Neural cell (in vitro differentiated cells): ENCODE data around the gene TXNIP.
"Not testable (repeated sequence)": the region's sequence is repeated elsewhere in the genome, so short reads cannot be mapped to it uniquely, and the experiment has no call there.

Source experiments
- CTCF ChIP-seq: fragments of 450-650 bp; IDR thresholded peaks from 2 replicates; pipeline ENCODE4 v1.5.1; 2014; ENCODE audit warnings: antibody characterized with exemption, mild to moderate bottlenecking, moderate library complexity; ENCODE audit not compliant: poor library complexity, severe bottlenecking
- EP300 ChIP-seq: fragments of 450-650 bp; conservative IDR thresholded peaks from 2 replicates; pipeline ENCODE4 v1.6.1; 2014; ENCODE audit warnings: antibody characterized with exemption, mild to moderate bottlenecking, moderate library complexity; ENCODE audit not compliant: poor library complexity, severe bottlenecking
- MXI1 ChIP-seq: fragments of 450-650 bp; conservative IDR thresholded peaks from 2 replicates; pipeline ENCODE4 v1.6.1; 2014; ENCODE audit warnings: antibody characterized with exemption, mild to moderate bottlenecking; ENCODE audit not compliant: poor library complexity, severe bottlenecking
- POLR2AphosphoS5 ChIP-seq: IDR thresholded peaks from 2 replicates; pipeline ENCODE4 v1.6.1; 2012
- TAF1 ChIP-seq: IDR thresholded peaks from 2 replicates; pipeline ENCODE4 v1.6.1; 2012; ENCODE audit warnings: low read depth
- TF ChIP-seq, protein P1 (sequence below): IDR thresholded peaks from 2 replicates; pipeline ENCODE4 v1.6.1; 2012; ENCODE audit warnings: borderline replicate concordance

- TF ChIP-seq CTCF, EP300, MXI1, TAF1, POLR2AphosphoS5: not testable (repeated sequence)
- TF ChIP-seq, protein P1, sequence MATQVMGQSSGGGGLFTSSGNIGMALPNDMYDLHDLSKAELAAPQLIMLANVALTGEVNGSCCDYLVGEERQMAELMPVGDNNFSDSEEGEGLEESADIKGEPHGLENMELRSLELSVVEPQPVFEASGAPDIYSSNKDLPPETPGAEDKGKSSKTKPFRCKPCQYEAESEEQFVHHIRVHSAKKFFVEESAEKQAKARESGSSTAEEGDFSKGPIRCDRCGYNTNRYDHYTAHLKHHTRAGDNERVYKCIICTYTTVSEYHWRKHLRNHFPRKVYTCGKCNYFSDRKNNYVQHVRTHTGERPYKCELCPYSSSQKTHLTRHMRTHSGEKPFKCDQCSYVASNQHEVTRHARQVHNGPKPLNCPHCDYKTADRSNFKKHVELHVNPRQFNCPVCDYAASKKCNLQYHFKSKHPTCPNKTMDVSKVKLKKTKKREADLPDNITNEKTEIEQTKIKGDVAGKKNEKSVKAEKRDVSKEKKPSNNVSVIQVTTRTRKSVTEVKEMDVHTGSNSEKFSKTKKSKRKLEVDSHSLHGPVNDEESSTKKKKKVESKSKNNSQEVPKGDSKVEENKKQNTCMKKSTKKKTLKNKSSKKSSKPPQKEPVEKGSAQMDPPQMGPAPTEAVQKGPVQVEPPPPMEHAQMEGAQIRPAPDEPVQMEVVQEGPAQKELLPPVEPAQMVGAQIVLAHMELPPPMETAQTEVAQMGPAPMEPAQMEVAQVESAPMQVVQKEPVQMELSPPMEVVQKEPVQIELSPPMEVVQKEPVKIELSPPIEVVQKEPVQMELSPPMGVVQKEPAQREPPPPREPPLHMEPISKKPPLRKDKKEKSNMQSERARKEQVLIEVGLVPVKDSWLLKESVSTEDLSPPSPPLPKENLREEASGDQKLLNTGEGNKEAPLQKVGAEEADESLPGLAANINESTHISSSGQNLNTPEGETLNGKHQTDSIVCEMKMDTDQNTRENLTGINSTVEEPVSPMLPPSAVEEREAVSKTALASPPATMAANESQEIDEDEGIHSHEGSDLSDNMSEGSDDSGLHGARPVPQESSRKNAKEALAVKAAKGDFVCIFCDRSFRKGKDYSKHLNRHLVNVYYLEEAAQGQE, result not testable (repeated sequence)
These were observed 29.6 kb upstream of the TXNIP start for GRCh38 chr1:146025787-146026495.
